AG20443 (cell line): ENCODE measurements around the gene RAPGEF5.
"Not testable (repeated sequence)": the region's sequence is repeated elsewhere in the genome, so short reads cannot be mapped to it uniquely, and the experiment has no call there.

Experiments
- DNase-seq: peaks from one replicate; pipeline ENCODE4 v3.0.0; 2012; ENCODE audit warnings: low spot score, mixed read lengths

The RAPGEF5 gene

DNA sequence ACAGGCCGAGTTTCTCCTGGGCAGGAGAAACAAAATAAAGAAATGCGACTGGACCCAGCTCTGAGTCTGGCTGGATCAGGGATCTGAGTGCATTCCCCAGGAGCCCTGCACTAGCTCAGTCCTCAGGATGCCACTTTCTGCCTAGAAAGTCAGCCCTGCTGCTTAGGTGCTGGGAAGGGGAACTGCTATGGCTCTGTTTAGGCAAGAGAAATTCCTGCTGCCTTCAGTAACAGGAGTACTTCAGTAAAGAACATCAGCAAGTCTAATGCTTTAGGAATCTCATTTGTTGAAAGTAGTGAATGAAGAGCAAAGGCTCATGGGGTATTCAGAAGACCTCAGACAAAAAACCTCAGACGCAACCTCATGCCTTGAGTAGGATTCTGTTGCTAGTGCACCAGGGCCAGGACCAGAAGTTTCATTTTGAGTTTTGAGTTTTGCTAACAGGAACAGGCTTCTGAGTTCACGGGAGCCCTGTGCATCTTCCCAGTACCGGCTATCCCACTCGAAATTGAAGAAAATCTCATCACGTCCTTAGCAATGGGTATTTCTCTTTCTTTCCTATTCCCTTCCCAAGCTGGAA lies 240.4 kb downstream of the RAPGEF5 start:
- DNase-seq: no peak

DNA sequence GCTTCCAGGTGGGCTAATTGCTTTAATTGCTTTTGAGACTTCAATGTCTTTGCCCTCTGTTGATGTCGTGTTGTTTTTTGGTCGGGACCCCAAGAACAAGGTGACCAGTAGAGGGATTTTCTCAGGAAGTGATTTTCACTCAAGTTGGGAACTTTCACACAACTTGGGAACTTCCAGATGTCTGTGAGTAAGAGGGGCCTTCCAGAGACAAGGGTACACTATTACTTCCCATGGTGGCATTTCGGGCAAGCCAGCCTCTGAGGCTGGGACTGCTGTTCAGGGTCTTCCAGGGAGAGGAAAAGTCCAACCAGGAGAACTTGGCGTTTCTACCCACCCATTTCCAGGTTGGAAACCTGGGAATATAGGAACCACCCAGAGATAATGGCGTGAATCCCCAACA lies 241.3 kb downstream of the RAPGEF5 start:
- DNase-seq: no peak

DNA sequence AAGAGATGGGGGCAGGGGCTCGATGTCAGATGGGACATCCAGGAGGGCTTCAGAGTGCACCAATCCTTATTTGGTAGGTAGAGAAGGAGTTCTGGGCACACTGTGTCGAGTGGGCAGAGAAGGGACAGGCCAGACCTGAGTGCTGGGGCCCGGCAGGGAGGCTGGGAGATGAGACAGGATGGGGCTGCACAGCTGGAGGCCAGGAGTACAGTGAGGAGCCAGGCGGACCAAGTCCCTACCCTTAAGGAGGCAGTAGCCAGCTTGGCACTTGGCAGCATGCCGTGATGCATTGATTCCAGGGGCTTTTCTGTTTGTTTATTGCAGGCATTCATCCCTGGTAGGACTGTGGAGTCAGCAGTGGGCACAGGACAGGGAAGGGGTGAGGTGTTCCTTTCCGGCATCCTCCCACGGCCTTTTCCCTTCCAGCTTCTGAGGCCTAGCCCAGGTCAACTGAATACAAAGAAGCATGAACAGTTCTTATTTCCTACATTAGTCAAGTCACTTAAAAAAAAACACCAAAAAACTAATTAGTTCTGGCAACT lies 242.4 kb downstream of the RAPGEF5 start:
- DNase-seq: no peak

DNA sequence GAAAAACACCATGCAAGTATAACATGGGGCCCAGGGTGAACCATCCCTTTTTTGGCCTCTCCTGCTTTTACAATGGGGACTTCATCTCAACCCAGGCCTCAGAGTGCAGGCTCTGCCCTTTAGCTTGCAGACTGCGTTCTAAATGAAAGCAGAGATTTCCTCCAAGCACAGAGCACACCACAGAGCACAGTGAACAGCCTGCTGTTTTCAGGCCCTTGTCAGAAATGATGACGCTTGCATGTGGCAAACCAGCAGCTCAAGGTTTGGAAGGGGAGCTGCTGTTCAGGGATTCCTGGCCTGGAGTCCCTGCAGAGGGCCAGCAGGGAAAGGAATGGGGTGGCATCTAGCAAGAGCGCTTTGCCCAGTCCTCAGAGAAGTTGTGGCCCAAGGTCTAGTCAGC lies 243.9 kb downstream of the RAPGEF5 start:
- DNase-seq: no peak

DNA sequence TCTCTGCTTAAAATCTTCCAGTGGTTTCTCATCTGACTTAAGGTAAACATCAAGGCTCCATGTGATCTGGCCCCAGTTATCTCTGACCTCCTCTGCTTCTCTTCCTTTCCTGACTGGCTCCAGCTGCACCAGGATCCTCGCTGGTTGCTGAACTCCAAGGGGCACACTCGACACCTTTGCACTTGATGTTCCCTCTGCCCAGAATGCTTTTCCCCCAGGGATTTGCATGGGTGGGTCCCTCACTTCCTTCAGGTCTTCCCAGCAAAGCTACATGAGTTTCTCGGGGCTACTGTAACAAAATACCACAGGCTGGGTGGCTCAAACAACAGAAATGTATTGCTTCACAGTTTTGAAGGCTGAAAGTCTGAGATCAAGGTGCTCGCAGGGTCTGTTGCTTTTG lies 245.3 kb downstream of the RAPGEF5 start:
- no peak for DNase-seq

DNA sequence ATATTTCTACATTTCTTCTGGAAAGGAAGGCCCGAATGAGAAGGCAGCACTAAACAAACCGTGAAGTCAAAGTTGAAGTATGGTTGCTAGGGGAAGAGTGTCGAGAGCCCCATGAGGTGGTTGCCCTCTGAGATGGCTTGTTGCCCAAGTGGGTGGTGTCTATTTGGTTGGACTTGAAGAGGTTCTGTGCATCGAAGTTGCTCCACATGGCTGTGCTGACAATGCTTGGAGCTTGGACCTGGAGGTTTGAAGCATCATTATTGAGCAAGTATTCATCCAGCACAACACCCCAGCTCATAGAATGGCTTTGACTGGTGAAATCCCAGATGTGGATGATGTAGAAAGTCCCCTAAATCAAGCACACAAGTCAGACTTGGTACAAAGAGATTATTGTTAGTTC lies 246.1 kb downstream of the RAPGEF5 start:
- DNase-seq: no peak

DNA sequence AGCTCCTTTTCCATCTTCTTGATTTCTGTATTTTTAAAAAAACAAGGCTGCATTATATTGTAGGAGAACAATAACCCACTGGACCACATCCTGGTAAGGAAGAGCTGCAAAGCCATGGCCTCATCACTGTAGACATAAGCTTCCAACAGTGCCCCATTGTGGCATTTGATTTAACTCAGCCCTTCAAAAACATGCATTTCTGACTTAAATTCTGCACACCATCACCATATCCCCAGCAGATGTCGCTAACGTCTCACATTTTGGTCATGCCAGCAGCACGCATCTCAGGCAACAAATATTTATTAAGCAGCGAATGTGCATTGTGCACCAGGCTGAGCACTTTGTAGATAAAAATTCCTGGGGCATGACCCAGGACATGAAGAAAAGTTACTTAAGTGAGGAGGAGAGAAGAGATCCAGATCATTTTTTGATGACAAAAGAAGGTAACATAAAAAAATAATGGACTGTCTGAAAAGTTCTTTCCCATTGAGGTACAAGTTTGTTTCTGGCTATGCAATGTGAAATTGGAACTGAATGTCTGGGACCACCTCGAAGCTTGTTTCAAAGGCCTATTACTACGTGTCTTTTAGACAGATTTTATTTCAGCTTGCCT lies 246.6 kb downstream of the RAPGEF5 start:
- DNase-seq: peak; percentile 81

DNA sequence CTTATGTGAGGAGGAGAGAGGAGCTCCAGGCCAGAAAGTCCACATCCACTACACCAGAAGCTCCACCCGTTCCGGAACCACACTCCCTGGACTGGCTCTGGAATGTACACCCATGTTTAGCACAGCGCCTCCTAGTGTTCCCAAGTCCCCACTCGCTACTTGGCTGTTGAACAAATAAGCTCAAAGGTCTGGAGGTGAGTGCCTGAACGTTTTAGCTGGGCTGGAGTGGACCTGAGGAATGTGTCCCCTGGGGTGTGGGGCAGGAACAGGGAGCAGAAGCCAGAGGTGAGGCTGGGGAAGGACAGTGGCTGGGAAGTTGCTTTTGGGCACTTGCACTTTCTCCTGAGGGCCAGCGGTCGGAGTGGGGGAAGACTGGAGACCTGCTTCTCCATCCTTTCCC lies 247.2 kb downstream of the RAPGEF5 start:
- peak; percentile 54 for DNase-seq

DNA sequence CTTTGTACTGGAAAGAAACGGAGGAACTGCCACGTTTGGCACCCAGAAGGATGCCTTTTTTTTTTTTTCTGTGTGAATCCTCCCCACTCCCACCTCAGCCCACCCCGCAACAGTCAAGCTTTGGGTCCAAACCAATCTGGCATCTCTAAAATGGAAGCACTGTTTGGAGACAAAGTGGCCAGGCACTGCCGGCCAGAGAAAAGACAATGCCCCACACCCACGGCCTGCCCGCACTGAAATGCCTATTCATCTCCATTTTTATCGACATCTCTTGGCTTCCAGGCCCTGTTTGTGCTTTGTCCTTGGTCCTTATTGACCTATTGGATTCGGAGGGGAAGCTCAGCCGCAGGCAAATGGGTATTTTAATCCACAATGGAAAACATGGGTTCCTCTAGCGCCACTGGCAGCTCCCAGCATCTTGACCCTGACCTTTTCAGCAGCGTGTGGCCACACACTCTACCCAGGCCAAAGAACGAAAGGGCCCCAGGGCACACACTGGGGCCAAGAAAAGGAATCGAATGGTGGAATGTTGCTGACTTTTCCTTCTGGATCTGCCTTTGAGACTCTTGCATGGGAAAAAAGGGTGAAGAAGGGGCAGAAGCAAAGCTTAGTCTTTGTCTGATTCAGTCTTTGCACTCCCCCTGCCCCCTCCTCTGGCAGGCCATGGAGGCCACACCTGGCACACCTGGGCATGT lies 248.7 kb downstream of the RAPGEF5 start:
- no peak for DNase-seq

DNA sequence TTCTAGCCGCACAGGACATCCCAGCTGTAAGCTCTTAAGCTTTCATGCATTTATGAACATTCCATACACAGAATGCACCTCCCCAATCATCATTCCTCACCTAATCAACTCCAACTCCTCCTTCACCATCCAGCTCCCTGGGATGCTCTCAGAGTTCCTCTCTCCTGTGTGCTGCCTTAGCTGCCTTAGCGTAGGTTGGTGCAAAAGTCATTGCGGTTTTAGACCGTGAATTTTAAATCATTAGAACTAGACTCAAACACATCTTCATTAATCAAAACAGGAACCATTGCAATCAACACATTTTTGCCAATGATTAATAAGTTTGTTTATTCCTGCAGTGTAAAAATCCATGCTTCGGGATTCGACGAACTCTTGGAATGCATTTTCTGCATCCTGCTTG lies 251.4 kb downstream of the RAPGEF5 start:
- no peak for DNase-seq

DNA sequence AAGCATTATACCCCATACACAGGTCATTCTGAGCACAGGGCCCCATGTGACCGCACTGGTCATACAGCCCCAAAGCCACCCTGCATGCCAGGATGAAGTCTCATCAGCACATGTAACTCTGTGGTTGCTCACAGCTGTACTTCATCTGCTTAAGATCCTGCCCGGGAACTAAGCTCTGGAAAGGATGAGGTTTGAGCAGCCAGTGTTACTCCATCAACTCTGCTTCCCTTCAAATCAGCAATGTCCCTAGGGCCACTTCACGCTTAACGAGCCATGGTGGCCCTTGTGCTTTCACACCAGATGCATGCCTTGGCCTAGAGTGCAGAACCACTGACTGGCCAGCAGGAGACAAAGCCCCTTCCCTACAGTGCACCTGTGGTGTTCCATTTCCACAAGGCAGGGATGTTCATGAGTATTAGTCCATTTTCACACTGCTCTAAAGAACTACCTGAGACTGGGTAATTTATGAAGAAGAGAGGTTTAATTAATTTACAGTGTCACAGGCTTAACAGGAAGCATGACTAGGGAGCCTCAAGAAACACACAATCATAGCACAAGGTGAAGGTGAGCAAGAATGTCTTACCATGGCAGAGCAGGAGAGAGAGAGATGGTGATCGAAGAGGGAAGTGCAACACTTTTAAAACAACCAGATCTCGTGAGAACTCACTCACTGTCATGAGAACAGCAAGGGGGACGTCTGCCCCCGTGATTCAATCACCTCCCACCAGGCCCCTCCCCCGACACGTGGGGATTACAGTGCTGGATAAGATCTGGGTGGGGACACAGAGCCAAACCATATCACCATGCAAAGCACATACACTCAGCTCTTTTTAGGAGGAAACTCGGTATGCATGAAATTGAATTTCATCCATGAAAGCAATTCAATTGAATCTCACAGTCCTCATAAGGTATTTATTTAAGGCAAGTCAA lies 262.3 kb downstream of the RAPGEF5 start:
- peak; percentile 88 for DNase-seq

DNA sequence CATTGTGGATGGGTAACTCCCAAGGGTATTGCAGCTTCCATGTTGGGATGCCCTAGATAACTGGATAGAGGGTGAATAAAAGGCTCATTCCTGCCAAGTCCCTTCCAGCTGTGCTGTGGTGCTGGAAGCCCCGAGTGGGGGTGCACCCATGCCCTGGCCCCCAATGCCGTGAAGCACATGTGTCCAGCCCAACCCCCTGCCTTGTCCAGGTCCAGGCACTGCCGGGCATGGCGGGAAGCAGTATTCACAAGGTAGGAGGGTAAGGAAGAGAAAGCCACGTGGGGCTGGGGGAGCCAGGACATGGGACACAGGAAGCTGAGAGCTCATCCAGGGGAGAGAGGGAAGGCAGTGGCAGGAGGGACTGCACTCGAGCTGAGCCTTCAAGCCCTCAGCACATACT lies 263.0 kb downstream of the RAPGEF5 start:
- DNase-seq: no peak

DNA sequence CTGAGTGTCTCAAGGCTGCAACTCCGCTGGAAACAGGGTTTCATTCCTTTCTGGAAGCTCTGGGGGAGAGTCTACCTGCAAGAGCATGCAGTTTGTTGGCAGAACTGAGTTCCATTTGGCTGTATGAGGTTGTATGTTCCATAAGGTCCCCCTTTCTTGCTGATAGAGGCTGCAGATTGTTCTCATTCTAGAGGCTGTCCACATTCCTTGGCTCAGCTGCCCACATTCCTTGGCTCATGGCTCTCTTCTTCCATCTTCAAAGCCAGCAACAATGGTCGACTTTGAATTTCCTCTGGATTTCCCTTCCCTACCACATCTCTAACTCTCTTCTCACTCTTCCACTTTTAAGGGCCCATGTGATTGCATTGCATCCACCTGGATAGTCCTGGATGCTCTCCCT lies 264.0 kb downstream of the RAPGEF5 start:
- DNase-seq: peak; percentile 44

DNA sequence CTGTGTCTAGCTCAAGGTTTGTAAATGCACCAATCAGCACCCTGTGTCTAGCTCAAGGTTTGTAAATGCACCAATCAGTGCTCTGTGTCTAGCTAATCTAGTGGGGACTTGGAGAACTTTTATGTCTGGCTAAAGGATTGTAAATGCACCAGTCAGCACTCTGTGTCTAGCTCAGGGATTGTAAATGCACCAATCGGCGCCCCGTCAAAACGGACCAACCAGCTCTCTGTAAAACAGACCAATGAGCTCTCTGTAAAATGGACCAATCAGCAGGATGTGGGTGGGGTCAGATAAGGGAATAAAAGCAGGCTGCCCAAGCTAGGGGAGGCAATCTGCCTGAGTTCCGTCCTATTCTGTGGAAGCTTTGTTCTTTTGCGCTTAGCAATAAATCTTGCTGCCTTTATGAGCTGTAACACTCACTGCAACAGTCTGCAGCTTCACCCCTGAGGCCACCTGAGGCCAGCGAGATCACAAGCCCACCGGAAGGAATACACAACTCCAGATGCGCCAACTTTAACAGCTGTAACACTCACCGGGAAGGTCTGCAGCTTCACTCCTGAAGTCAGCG lies 265.9 kb downstream of the RAPGEF5 start:
- DNase-seq: not testable (repeated sequence)

DNA sequence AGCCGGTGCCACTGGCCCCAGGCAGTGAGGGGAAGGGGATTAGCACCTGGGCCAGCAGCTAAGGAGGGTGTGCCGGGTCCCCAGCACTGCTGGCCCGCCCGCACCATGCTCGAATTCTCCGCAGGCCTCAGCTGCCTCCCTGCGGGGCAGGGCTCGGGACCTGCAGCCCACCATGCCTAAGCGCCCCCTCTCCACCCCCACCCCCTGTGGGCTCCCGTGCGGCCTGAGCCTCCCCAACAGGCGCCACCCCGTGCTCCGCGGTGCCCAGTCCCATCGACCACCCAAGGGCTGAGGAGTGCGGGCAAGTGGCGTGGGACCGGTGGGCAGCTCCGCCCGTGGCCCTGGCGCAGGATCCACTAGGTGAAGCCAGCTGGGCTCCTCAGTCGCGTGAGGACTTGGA lies 266.4 kb downstream of the RAPGEF5 start:
- no peak for DNase-seq

DNA sequence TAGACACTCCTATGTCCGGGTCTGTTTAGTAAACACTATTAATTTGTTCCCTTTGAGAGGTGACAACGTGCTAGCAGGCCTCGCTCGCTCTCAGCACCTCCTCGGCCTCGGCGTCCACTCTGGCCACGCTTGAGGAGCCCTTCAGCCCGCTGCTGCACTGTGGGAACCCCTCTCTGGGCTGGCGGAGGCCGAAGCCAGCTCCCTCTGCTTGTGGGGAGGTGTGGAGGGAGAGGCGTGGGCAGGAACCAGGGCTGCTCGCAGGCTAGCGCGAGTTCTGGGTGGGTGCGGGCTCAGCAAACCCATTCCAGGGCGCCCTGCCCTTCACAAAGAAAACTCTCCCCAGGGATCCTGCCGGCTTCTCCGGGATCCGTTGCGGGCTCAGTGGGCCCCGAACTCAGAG lies 266.8 kb downstream of the RAPGEF5 start:
- no peak for DNase-seq

DNA sequence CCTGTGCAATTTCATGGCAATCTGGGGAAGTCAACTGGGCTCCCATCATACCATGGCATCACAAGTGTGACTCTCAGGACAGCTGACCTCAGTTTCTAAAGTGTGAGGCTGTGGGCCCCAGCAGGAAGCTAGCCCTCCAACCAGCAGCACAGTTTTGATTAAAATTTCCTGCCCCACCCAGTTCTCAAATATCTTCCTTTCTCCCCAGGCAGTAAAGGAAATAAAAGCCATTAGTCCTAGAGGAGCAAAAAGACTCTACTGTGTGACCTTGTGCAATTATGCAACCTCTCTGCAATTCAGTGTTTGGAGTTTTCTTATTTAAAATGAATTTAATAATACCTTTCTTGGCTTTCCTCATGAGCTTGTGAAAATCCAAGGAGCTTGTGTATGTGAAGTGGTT lies 268.1 kb downstream of the RAPGEF5 start:
- DNase-seq: no peak

DNA sequence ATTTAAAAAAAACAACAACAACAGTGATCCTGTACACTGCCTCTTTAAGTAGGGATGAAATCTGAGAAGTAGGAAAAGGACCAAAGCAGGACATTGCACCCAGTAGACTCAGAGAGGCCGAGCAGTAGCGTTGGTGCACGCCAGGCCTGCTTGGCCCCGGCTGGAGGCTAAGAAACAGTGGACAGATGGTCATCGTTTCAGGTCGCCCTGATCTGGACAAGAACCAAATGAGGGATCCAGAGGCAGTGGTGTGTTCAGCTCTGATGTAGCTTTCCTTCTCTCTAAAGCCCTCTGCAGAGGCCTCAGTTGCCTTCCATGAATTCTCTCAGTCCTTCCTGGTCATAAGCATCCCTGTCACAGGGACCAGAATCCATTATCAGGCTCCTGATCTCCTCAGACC lies 269.1 kb downstream of the RAPGEF5 start:
- no peak for DNase-seq

DNA sequence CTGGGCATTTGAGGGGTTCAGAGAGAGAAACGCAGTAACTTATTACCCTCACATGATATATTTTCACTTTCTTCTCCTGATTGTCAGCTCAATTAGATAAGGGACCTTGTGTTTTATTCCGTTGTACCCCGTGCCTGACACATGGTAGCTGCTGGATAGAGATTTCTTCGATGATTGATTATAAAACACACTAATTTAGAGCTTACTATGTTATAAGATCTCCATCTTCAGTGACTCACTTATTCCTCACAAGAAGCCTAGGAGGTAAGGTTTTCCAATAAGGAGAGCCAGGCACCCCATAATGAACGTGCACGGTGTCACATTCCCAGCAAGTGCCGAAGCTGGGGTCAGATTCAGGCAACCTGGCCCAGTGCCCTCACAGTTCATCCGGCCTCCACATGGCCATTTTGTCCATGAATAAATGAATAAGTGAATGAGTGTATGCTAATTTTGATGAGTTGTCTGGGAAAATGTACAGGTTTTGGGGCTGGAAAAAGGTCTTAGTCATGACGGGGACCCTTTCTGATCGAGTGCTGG lies 273.2 kb downstream of the RAPGEF5 start:
- peak; percentile 20 for DNase-seq

DNA sequence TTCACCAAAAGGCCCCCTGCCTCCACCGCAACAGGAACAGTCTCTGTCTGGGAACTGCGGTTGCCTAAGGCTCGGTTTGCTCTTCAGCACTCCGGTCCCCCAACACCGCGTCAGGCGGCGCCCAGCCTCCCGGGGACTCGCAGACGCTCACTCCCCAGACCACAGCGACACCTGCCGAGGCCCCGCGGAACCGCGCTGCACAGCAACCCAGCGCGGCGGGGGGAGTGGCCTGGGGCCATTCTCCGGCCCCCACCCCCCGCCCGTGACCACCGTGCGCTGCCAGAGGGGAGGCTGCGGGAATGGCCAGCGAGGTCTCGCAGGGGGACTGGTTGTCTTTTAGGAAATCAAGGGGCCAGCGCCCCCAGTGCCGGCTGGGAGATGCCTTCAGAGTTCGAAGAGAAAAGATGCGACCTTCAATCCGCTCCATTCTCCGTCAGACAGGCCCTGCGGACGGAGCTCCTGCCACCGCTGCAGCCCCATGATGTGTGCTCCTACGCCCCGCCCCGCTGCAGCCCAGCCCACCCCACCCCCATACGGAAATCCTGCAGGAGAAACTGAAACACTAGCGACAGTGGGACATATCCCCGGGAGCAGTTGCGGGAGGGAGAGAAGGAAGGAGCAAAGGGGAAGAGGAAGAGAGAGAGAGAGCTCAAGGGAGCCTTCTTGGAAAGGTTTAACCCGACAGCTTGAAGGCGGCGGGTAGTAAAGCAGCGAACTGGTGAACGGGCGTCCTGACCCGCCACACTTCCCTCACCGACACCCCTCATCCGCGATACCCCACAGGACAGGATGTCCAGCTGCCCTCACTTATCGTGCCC lies 273.9 kb downstream of the RAPGEF5 start:
- peak; percentile 96 for DNase-seq

DNA sequence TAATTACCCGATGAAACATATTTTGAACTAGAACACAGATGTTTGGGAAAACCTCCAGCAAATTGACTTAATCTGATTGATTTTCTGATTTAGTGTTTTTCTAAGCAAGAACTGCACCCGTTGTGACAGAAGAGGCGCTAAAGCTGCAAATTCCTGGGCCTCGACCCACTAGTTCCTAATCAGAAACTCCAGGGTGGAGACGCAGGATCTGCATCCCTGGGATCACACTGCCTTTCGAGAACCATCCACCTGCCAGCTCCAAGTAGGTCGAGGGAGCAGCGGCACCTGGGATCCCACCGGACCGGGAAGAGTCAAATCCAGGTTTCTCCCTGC lies 274.4 kb downstream of the RAPGEF5 start:
- peak; percentile 15 for DNase-seq
